Frontal cortex (tissue), 4 donors: ENCODE measurements around the gene MAP1A. TPM values are rescaled to one million over a fixed set of nuclear protein-coding genes. Genes with fewer than 3 reads are reported as not detected.
A peak's percentile ranks its signal among the peaks of the same experiment; 100 is the strongest.

Source experiments
- DNase-seq, 2 donors: peaks; one replicate each; pipeline ENCODE4 v3.0.0; 2012; ENCODE audit warnings: low spot score in 2 of 2
- FAIRE-seq: peaks from 2 replicates; lab custom pipeline; 2012; peaks lifted over from hg19 to GRCh38; lab: Jason Lieb, UNC
- total RNA-seq: library from RNA; depleted of rRNA; stranded (reverse); fragments of >200 nt; gene quantifications from one replicate; pipeline ENCODE4 v1.2.3, GENCODE V29; 2014
- donor health status: control.
- donor health status: control.
- donor health status: control.

MAP1A gene
- 24.5 TPM for total RNA-seq

DNA sequence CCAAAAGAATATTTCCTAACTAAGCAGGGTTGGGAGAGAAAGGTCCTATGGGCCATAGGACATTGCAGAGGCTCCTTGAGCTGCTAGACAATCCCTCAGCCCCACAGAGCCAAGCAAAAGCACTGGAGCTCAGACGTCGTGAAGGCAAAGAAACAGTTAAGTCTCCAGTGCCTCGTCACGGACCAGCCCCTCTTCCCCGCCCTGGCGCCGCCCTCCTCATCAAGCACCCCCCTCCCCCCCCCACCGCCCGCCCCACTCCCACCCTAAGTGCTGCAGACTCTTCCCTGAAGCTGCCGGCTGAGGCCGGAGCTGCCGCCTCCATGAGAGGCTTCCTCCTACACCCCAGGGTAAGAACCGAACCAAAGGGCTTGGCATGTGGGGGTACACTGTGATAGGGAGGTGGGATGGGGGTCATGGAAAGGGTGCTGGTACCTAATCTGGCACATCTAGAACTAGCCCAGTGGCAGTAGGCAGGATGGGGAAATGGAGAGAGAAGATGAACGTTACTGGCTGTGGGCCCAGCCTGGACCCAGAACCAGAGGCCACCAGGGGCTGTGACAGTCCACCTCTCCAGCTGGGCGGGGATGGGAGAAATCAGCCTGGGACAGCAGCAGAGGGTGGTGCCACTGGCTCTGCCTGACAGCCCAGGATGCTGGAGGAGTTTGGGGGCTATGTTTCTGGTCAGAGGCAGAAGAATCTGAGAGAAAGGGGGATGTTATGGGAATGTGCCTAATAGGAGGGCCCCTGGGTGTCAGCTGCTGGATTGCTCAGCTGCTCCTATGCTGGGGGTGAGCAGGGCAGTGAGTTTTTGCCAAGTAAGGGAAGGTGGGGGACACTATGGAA is at the start of gene MAP1A:
TSS of gene MAP1A (plus strand) at position 255 of the 843 bp plus-strand sequence. CDS start 3,866 bp downstream, outside the sequence.
- FAIRE-seq (no peak), DNase-seq (peak; percentile 63 to 73)

- no peak for DNase-seq
- FAIRE-seq: no peak
These were observed 47.5 kb upstream of the MAP1A start for GRCh38 chr15:43469867-43470266.

- FAIRE-seq: no peak
- no peak for DNase-seq
These were observed 45.4 kb upstream of the MAP1A start for GRCh38 chr15:43471975-43472374.

DNA sequence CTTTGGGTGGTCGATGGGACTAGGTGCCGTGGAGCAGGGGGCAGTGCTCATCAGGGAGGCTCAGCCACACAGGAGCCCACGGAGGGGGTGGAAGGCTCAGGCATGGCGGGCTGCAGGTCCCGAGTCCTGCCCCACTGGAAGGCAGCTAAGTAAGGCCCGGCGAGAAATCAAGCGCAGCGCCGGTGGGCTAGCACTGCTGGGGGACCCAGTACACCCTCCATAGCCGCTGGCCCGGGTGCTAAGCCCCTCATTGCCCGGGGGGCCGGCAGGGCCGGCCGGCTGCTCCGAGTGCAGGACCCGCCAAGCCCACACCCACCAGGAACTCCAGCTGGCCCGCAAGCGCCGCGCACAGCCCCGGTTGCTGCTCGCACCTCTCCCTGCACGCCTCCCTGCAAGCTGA is 43.5 kb upstream of the MAP1A start:
- DNase-seq (no peak), FAIRE-seq (no peak)

- DNase-seq: no peak
- FAIRE-seq: peak; percentile 93
These were observed 33.9 kb upstream of the MAP1A start for GRCh38 chr15:43483297-43484128.

GRCh38 chr15:43484455-43484854 is 33.0 kb upstream of the MAP1A start:
- DNase-seq (no peak), FAIRE-seq (no peak)

GRCh38 chr15:43487271-43487895 is 30.0 kb upstream of the MAP1A start:
- DNase-seq: no peak
- no peak for FAIRE-seq

DNA sequence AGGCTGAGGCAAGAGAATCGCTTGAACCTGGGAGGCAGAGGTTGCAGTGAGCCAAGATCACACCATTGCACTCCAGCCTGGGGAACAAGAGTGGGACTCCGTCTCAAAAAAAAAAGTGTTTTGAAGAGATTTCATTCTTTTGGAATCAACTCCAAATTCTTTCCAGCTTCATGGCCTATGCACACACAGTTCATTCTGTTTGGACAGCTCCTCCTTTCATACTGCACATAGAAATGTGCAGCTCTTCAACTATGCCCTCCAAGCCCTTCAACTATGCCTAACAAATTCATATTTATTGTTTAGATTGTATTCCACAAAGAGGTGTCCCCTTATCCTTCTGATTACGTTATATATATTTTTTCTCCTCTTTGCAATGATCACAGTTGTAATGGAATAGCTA is 28.6 kb upstream of the MAP1A start:
- DNase-seq (no peak), FAIRE-seq (no peak)

- FAIRE-seq (no peak), DNase-seq (no peak)
These were observed 28.2 kb upstream of the MAP1A start for GRCh38 chr15:43489191-43489590.

DNA sequence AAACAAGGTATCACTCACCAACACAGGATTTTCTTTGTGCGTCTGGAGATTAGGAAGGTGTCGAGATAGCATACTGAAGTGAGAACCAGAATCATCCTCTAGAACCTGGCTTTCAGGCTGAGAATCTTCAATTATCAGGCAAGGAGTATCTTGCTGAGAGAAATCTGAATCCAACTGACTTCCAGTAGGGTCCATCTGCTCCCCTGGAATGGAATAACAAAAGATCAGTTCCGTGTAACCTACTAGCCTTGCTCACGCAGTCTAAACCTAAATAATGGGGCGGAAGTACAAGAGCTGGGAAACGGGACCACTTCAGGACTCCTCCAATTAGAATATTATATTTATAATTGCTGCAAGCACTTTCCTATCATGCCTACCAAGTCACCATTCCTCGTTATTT is 25.1 kb upstream of the MAP1A start:
- FAIRE-seq: no peak
- no peak for DNase-seq

GRCh38 chr15:43492673-43493601 is 24.5 kb upstream of the MAP1A start, which contains the start of gene TP53BP1:
Gene TP53BP1, minus strand, starts transcription at chr15:43493156. Its CDS starts 113 bp downstream, at chr15:43493043.
- peak; percentile 60 for FAIRE-seq
- DNase-seq: peak; percentile 79 to 92

GRCh38 chr15:43493703-43494472 is 23.5 kb upstream of the MAP1A start:
- FAIRE-seq: no peak
- no peak for DNase-seq

GRCh38 chr15:43498990-43499389 is 18.4 kb upstream of the MAP1A start:
- no peak for FAIRE-seq
- no peak for DNase-seq

DNA sequence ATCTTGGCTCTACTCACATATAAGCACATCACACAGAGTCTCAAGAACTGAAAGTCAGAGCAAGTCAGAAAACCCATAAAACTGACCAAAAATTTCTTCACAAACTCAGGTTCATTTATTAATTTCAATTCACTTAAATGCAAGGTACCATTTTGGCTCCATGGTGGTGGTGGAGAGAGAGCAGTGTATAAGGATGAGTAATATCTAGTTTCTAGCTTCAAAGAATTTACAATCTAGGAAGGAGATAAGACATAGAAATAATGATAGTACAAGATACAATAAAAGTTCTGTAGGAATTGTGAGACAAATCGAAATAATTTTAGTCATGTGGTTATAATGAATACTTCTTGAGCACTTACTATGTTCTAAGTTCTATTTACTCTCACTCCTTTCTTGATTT is 17.8 kb upstream of the MAP1A start:
- DNase-seq (no peak), FAIRE-seq (no peak)

DNA sequence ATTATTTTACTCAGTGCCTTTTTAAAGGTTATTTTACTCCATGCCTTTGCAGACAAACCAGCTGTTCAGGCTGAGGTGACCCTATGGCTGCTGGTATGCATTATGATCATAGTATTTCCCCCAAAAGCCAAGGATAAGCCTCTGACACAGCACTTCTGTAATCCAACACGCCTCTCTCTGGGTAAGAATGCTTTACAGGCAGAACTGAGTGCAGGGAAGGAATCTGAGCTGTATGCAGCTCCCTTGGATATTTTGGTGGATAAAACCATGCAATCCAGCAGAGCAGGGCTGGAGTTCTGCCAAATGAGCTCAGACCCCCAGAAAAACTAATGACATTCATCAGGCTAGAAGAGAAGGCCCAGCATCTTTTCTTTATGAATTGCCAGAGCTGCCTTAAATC is 11.7 kb upstream of the MAP1A start:
- FAIRE-seq (no peak), DNase-seq (no peak)

DNA sequence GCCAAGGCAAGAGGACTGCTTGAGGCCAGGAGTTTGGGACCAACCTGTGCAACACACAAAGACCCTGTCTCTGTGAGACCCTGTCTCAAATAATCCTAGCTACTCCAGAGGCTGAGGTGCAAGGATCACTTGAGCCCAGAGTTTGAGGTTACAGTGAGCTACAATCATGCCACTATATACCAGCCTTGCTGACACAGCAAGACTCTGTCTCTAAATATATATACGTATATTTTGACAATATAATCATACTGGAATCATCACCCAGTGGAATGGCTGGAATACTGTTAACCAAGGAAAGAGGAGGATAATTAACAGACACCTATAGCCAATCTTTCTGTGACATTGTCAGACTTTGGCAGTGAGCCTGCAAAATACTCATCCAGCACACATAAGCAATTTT is 9.0 kb upstream of the MAP1A start:
- no peak for DNase-seq
- no peak for FAIRE-seq

DNA sequence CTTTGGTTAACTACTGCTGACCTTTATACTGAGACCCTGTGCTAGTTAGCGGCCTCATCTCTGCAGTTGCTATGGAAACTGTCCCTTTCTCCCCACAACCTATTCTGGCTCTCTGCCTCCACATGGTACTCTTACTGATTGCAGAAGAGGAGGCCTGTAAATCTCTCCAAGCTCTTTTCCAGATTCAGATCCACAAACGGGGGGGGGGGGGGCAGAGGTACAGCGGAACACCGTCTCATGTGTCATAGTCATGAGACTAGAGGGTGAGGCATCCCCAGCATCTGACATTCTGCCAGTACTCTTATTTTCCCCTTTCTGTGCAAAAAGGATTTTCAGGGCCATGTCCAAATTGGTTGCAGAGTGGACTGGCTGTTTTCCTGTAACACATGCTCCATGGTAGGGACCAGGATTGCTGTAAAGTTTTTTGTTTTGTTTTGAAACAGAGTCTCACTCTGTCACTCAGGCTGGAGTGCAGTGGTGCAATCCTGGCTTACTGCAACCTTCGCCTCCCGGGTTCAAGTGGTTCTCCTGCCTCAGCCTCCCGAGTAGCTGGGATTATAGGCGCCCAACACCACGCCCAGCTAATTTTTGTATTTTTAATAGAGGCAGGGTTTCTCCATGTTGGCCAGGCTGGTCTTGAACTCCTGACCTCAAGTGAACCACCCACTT is 8.3 kb upstream of the MAP1A start:
- DNase-seq (no peak), FAIRE-seq (no peak)

DNA sequence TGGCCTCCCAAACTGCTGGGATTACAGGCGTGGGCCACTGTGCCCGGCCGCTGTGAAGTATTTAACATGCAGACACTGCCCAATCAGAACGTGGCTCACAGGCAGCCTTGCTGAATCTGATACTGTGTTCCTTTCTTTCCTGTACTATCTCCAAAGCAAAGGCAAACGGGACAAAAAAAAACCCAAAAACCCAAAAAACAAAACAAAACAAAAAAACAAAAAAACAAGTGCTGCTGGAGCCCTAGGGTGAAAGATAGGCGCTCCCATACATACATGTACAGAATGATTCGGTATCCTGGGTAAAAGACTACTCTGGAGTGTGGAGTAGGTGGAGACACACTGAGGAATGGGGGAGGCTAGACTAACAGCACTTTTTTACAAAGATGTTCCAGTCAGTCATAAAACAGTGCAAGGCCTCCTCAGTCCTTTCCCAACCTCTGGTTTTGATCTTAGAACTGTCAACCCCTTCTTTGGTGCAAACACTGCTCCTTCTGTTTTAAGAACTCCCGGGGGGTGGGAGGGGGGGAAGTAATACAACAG is 7.7 kb upstream of the MAP1A start:
- no peak for FAIRE-seq

More for the DNA sequence above, 7.7 kb upstream of the MAP1A start:
- peak in 1 of 2 donors; percentile 5 for DNase-seq
